GM12875 (cell line): ENCODE results near the gene CNTNAP5.

ENCODE experiments used
- H3K4me3 ChIP-seq: one replicate; pipeline ENCODE4 v1.5.1; 2011; ENCODE audit warnings: low read depth, low read length, control low read depth
- TF ChIP-seq, protein P1 (sequence below): IDR thresholded peaks from 2 replicates; pipeline ENCODE4 v1.5.1; 2011; ENCODE audit warnings: low read depth, mild to moderate bottlenecking, control low read depth, inconsistent platforms, low read length, moderate library complexity, borderline replicate concordance; ENCODE audit not compliant: insufficient read depth

Gene CNTNAP5

DNA sequence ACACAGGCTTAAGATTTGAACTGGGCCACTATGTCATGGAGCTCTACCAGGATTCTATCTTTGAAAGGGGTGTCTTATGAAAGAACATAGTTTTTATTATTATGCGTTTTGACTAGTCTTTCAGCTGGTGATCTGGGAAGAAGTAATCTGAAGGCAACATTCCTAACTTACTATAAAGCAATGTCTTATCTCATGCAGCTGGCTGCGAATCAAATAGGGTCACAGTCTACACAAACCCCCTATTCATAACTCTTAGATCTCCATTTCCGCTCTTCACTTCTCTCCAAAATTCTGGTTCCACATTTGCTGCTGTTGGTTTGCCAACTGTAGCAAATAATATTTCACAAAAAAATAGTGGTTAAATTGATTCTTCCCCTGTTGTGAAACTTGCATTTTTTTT lies 813.3 kb downstream of the CNTNAP5 start:
- TF ChIP-seq, protein P1, sequence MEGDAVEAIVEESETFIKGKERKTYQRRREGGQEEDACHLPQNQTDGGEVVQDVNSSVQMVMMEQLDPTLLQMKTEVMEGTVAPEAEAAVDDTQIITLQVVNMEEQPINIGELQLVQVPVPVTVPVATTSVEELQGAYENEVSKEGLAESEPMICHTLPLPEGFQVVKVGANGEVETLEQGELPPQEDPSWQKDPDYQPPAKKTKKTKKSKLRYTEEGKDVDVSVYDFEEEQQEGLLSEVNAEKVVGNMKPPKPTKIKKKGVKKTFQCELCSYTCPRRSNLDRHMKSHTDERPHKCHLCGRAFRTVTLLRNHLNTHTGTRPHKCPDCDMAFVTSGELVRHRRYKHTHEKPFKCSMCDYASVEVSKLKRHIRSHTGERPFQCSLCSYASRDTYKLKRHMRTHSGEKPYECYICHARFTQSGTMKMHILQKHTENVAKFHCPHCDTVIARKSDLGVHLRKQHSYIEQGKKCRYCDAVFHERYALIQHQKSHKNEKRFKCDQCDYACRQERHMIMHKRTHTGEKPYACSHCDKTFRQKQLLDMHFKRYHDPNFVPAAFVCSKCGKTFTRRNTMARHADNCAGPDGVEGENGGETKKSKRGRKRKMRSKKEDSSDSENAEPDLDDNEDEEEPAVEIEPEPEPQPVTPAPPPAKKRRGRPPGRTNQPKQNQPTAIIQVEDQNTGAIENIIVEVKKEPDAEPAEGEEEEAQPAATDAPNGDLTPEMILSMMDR: no peak
- H3K4me3 ChIP-seq: no peak overlapping the region

DNA sequence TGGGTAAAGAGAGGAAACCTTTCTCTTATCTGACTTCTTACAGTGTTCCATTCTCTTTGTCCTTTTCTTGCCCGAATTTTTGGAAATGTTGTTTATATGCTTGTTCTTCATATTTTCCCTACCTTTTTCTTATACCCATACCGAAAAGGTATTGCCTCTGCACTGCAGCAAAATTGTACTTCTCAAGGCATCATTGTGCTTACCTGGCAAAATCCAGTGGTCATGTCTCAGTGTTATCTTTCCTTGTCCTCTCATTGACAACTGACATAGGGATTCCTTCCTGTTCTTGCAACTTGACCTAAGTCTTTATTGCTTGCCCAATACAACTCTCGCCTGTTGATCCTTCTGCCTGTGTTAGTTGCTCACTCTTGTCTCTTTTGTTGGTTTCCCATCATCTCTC lies 842.2 kb downstream of the CNTNAP5 start:
- TF ChIP-seq, protein P1: no peak
- H3K4me3 ChIP-seq: no peak overlapping the region

DNA sequence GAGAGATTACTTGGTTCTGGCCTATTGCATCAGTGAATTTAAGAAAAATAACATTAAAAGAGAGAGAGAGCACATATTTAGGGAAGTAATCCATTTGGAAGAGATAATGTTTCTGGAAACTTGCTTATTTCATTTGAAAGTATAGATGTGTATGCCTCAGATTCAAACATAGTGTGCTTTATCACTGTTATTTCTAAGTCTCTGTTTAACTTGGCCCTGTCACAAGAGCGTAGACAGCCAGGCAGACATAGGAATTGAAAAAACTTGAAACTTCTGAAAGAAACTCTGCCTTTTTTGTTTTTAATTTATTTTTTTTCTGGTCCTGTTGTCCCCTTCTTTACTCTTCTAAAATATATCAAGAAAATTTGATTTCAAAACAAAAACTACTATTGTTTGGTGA lies 849.1 kb downstream of the CNTNAP5 start:
- TF ChIP-seq, protein P1: no peak
- no peak overlapping the region for H3K4me3 ChIP-seq

DNA sequence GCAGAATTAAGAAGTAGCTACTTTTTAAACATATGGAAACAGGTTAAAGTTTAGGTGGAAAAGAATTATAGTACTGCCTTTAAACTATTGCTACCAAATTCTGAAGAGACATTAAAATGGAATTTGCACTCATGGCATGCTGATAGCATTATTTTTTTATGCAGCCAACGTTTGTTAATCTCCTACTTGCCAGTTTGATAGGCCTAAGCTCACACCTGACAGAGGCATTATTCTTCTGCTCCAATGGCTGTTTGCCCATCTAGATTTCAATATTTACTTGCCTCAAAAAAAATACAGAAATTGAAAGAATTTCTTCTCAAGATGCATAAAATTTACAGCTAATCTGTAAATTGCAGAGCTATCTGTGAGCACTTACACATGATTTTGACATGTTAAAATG lies 849.6 kb downstream of the CNTNAP5 start:
- H3K4me3 ChIP-seq: no peak overlapping the region
- TF ChIP-seq, protein P1: no peak

DNA sequence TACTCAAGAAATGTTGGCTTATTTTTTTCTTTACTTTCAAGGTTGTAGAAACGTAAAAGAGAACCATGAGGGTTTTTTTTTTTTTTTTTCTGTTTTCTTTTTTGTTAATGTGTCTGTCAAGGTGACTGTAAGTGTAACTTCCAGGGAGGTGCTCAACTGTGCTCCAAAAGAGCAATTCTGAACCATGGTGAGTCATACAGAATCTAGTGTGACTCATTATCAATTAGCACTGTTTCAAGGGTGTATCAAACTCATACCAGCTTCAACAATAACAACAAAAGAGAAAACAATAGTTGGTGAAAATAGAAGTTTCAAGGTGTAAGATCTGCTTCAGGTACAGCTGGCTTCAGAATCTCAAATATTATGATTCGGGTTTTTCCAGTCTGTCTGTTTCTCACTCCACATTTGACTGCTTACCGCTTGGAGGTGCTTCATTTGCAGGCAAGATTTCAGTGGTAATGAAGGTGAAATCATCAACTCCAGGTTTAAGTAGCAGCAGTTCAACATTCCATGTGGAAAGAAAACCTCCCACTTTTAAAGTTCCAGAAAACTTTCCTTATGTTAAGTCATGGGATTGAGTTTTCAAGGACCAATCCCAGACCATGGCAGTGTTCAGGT lies 850.6 kb downstream of the CNTNAP5 start:
- H3K4me3 ChIP-seq: no peak overlapping the region
- TF ChIP-seq, protein P1: no peak

DNA sequence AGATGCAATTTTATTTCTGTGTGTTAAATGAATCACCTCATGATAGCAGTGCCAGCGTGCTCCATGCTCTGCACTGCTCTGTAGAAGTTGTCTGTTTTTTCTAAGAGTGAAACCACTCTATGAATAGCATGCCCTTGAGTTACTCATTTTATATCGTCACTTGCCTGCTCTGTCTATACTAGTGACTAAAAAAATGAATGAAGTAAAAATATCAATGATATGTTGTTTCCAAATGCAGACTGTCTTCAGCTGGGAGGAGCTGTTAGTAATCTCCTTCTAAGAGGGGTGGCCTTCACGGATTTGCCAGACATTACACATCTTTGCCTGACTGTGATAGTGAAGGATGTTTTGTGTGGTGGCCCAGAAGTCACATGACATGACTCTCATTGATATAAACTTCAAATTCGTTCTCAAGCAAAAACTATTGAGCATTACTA lies 852.1 kb downstream of the CNTNAP5 start:
- no peak overlapping the region for H3K4me3 ChIP-seq
- TF ChIP-seq, protein P1: no peak

DNA sequence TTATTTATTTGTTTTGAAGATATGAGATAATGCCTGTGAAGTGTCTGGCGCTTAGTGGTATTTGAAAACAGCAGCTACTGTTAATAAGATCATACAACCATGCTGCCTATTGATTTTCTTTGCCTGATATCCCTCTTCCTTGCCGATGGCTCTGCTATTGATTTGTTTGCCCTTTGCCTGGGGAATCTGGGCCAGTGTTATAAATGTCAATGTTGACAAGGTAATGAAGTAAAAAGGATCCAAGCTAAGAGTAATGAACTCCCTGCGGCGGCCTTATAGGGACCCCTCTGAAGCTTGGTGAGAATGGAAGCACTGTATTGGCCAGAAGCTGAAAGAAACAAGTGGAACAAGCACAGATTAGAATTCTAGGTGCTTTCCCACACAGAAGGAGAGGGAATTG lies 854.6 kb downstream of the CNTNAP5 start:
- H3K4me3 ChIP-seq: no peak overlapping the region
- TF ChIP-seq, protein P1: no peak
